Ovary (tissue), 3 donors: ENCODE data around the gene IGFBP2.

Experiments used
- CTCF ChIP-seq, 3 donors: fragments of 450-650 bp in 2 of 3; fragments of 200-600 bp in 1 of 3; IDR thresholded peaks; one replicate each; pipeline versions ENCODE4 v1.5.1 to v1.8.0; 2016 to 2022; ENCODE audit warnings: antibody characterized with exemption in 3 of 3, mild to moderate bottlenecking in 1 of 3
- POLR2A ChIP-seq: fragments of 450-650 bp; IDR thresholded peaks from one replicate; pipeline ENCODE4 v1.6.1; 2017; ENCODE audit warnings: antibody characterized with exemption, mild to moderate bottlenecking, moderate library complexity
- donor health status: DM: no; HTN: no; CAD: no.

GRCh38 chr2:216679658-216680024 lies 46.4 kb downstream of the IGFBP2 start:
- TF ChIP-seq CTCF (IDR thresholded peaks at IDR 0.05) (no peak), POLR2A (no peak)
